Ishikawa (cell line): Measurements from ENCODE around the gene EGLN3.

Experiments
- CEBPB ChIP-seq: IDR thresholded peaks from 2 replicates; pipeline ENCODE4 v1.6.1; 2012
- CREB1 ChIP-seq: IDR thresholded peaks from 2 replicates; pipeline ENCODE4 v1.6.1; 2012; ENCODE audit warnings: low read depth
- EP300 ChIP-seq: IDR thresholded peaks from 2 replicates; pipeline ENCODE4 v1.6.1; 2012; ENCODE audit warnings: borderline replicate concordance
- FOXM1 ChIP-seq: IDR thresholded peaks from 2 replicates; pipeline ENCODE4 v1.6.1; 2012; ENCODE audit warnings: low read depth, borderline replicate concordance
- RAD21 ChIP-seq: IDR thresholded peaks from 2 replicates; pipeline ENCODE4 v1.6.1; 2012; ENCODE audit warnings: low read depth
- TAF1 ChIP-seq: IDR thresholded peaks from 2 replicates; pipeline ENCODE4 v1.6.1; 2012; ENCODE audit warnings: low read depth, mild to moderate bottlenecking
- TCF12 ChIP-seq: IDR thresholded peaks from 2 replicates; pipeline ENCODE4 v1.6.1; 2012; ENCODE audit warnings: low read depth
- TEAD4 ChIP-seq: IDR thresholded peaks from 2 replicates; pipeline ENCODE4 v1.6.1; 2012
- YY1 ChIP-seq: IDR thresholded peaks from 2 replicates; pipeline ENCODE4 v1.6.1; 2012; ENCODE audit warnings: low read depth
- ZBTB7A ChIP-seq: IDR thresholded peaks from 2 replicates; pipeline ENCODE4 v1.6.1; 2012; ENCODE audit warnings: low read depth
- TF ChIP-seq, protein P1 (sequence below): IDR thresholded peaks from 2 replicates; pipeline ENCODE4 v1.6.1; 2012
- TF ChIP-seq, protein P2 (sequence below): IDR thresholded peaks from 2 replicates; pipeline ENCODE4 v1.6.1; 2012; ENCODE audit warnings: low read depth, mild to moderate bottlenecking
- TF ChIP-seq, protein P3 (sequence below): IDR thresholded peaks from 2 replicates; pipeline ENCODE4 v1.6.1; 2012

DNA sequence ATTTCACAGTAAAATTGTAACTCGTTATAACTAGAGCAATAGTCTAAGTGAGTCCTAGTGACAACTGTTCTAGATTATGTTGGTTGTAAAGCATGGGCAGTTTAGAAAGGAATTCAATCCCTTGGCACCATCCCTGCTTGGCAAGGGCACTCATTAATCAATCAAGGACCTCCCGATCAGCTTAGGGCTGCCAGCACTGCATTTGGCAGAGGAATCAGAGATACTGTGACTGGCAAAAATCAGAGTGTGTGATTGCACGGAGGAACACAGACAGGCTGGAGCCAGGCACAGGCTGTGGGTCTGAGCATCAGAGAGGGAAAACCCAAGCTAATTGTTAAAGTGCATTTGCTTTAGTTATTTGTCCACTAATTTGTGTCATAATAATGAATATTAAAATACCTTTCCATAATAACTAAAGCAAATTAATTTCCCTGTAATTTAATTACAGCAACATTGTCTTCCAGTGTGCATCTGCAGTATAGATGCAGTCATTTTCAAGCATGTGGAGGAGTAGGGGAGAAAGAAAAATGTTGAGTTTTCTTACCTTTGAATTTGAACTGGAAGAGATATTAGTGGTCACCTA is 3.2 kb upstream of the EGLN3 start:
- TF ChIP-seq TEAD4 (no peak), EP300 (no peak), CEBPB (no peak), RAD21 (no peak), YY1 (no peak), FOXM1 (no peak), CREB1 (no peak), TAF1 (no peak), ZBTB7A (no peak), TCF12 (no peak)
- TF ChIP-seq, protein P1, sequence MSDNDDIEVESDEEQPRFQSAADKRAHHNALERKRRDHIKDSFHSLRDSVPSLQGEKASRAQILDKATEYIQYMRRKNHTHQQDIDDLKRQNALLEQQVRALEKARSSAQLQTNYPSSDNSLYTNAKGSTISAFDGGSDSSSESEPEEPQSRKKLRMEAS, result no peak
- TF ChIP-seq, protein P2, sequence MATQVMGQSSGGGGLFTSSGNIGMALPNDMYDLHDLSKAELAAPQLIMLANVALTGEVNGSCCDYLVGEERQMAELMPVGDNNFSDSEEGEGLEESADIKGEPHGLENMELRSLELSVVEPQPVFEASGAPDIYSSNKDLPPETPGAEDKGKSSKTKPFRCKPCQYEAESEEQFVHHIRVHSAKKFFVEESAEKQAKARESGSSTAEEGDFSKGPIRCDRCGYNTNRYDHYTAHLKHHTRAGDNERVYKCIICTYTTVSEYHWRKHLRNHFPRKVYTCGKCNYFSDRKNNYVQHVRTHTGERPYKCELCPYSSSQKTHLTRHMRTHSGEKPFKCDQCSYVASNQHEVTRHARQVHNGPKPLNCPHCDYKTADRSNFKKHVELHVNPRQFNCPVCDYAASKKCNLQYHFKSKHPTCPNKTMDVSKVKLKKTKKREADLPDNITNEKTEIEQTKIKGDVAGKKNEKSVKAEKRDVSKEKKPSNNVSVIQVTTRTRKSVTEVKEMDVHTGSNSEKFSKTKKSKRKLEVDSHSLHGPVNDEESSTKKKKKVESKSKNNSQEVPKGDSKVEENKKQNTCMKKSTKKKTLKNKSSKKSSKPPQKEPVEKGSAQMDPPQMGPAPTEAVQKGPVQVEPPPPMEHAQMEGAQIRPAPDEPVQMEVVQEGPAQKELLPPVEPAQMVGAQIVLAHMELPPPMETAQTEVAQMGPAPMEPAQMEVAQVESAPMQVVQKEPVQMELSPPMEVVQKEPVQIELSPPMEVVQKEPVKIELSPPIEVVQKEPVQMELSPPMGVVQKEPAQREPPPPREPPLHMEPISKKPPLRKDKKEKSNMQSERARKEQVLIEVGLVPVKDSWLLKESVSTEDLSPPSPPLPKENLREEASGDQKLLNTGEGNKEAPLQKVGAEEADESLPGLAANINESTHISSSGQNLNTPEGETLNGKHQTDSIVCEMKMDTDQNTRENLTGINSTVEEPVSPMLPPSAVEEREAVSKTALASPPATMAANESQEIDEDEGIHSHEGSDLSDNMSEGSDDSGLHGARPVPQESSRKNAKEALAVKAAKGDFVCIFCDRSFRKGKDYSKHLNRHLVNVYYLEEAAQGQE, result no peak
- TF ChIP-seq, protein P3, sequence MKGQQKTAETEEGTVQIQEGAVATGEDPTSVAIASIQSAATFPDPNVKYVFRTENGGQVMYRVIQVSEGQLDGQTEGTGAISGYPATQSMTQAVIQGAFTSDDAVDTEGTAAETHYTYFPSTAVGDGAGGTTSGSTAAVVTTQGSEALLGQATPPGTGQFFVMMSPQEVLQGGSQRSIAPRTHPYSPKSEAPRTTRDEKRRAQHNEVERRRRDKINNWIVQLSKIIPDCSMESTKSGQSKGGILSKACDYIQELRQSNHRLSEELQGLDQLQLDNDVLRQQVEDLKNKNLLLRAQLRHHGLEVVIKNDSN, result no peak
